HepG2 (cell line): ENCODE measurements around the gene MTMR6. TPM values are rescaled to one million over a fixed set of nuclear protein-coding genes. Genes with fewer than 3 reads are reported as not detected.

ENCODE experiments used
- ATAC-seq: fragments of 200-7000 bp; cut with Tn5 transposase; 3 replicates; pipeline ENCODE4 v1.9.1; 2020; ENCODE audit warnings: mild to moderate bottlenecking, moderate library complexity
- BruUV-seq: library from RNA; stranded (reverse); fragments of 400-500 nt; replicated peaks from 2 replicates; lab custom pipeline; 2021; lab: Mats Ljungman, UMichigan
- CTCF ChIA-PET: fragments of 300-600 bp; formaldehyde crosslinking; extraction: SDS; loops from one replicate; lab custom pipeline; 2021; ENCODE audit warnings: low total read pairs, inconsistent platforms, low intra/inter-chr PET ratio; lab: Yijun Ruan, JAX
- POLR2A ChIA-PET: fragments of 350-600 bp; sonication (Branson Sonifier 250); formaldehyde crosslinking; loops from one replicate; lab custom pipeline; 2020; ENCODE audit warnings: antibody characterized with exemption, inconsistent platforms; lab: Yijun Ruan, JAX
- DNase-seq: peaks from one replicate; pipeline ENCODE4 v3.0.0-alpha.2; 2015; ENCODE audit warnings: low spot score
- FAIRE-seq: peaks from 3 replicates; lab custom pipeline; 2011; peaks lifted over from hg19 to GRCh38; lab: Jason Lieb, UNC
- H2AFZ ChIP-seq: one replicate; pipeline ENCODE4 v1.6.1; 2011; ENCODE audit warnings: low read length, inconsistent platforms
- H3K27ac ChIP-seq: fragments of 300-600 bp; 3 replicates; pipeline ENCODE4 v1.8.0; 2011; ENCODE audit warnings: mixed run types, mild to moderate bottlenecking, mixed read lengths, low read length, inconsistent platforms; ENCODE audit not compliant: insufficient read depth; ENCODE audit errors: extremely low read length
- H3K27me3 ChIP-seq, 2 experiments: fragments of 200-600 bp in 1 of 2; 2 replicates in 1 of 2; 3 replicates in 1 of 2; pipeline versions ENCODE4 v1.6.0 to v1.8.0; 2011; ENCODE audit warnings: low read length in 2 of 2, mild to moderate bottlenecking in 2 of 2, moderate library complexity in 2 of 2, inconsistent platforms in 1 of 2; ENCODE audit not compliant: insufficient read depth in 2 of 2, control insufficient read depth in 1 of 2
- H3K36me3 ChIP-seq, 2 experiments: fragments of 200-600 bp in 1 of 2; replicated peaks in 1 of 2; 2 replicates in 1 of 2; 3 replicates in 1 of 2; pipeline versions ENCODE4 v1.5.1 to v1.8.0; 2011; ENCODE audit warnings: low read length in 2 of 2, inconsistent platforms in 1 of 2; ENCODE audit not compliant: insufficient read depth in 2 of 2, control insufficient read depth in 1 of 2
- H3K4me1 ChIP-seq: 2 replicates; pipeline ENCODE4 v1.5.1; 2012; ENCODE audit warnings: low read length, inconsistent platforms; ENCODE audit not compliant: insufficient read depth
- H3K4me2 ChIP-seq: 2 replicates; pipeline ENCODE4 v1.6.0; 2011; ENCODE audit warnings: low read depth, low read length, inconsistent platforms
- H3K4me3 ChIP-seq, 3 experiments: fragments of 200-600 bp in 1 of 3; sonication (generic), shearing (Covaris generic) in 1 of 3; replicated peaks in 1 of 3; 2 replicates each; pipeline ENCODE4 v1.5.1; 2011 to 2016; ENCODE audit warnings: low read length in 3 of 3, inconsistent platforms in 2 of 3, low read depth in 2 of 3, mild to moderate bottlenecking in 2 of 3, control low read depth in 1 of 3, mixed read lengths in 1 of 3; ENCODE audit not compliant: insufficient read depth in 1 of 3
- H3K79me2 ChIP-seq: one replicate; pipeline ENCODE4 v1.6.1; 2011; ENCODE audit warnings: low read length, inconsistent platforms; ENCODE audit not compliant: insufficient read depth
- H3K9ac ChIP-seq: 2 replicates; pipeline ENCODE4 v1.6.0; 2011; ENCODE audit warnings: mild to moderate bottlenecking, low read depth, low read length, inconsistent platforms; ENCODE audit not compliant: insufficient read depth
- H3K9me3 ChIP-seq: 2 replicates; pipeline ENCODE4 v1.5.1; 2012; ENCODE audit warnings: mild to moderate bottlenecking, low read length
- H4K20me1 ChIP-seq: 2 replicates; pipeline ENCODE4 v1.6.0; 2011; ENCODE audit warnings: inconsistent platforms, mild to moderate bottlenecking, low read length, moderate library complexity; ENCODE audit not compliant: insufficient read depth
- BCL6 ChIP-seq: IDR thresholded peaks from 2 replicates; pipeline ENCODE4 v1.6.1; 2016; ENCODE audit warnings: missing genetic modification reagents, missing compliant biosample characterization
- CHD4 ChIP-seq: fragments of 200-600 bp; sonication (generic); IDR thresholded peaks from 2 replicates; pipeline ENCODE4 v1.7.0; 2017; ENCODE audit warnings: mild to moderate bottlenecking, low read length, borderline replicate concordance
- FOXA3 ChIP-seq: IDR thresholded peaks from 2 replicates; pipeline ENCODE4 v1.6.1; 2016; ENCODE audit warnings: missing genetic modification reagents, missing compliant biosample characterization
- HMGA1 ChIP-seq: sonication (generic); formaldehyde crosslinking; conservative IDR thresholded peaks from 2 replicates; pipeline ENCODE4 v1.4.0; 2020; ENCODE audit warnings: missing genetic modification reagents
- NFRKB ChIP-seq: fragments of 450-650 bp; IDR thresholded peaks from 2 replicates; pipeline ENCODE4 v1.6.1; 2017
- PPARG ChIP-seq: conservative IDR thresholded peaks from 2 replicates; pipeline ENCODE4 v1.6.1; 2016; ENCODE audit warnings: missing biosample characterization, missing genetic modification reagents
- PREB ChIP-seq: sonication (generic); formaldehyde crosslinking; IDR thresholded peaks from 2 replicates; pipeline ENCODE4 v1.4.0; 2020; ENCODE audit warnings: missing genetic modification reagents
- STAG1 ChIP-seq: sonication (generic); formaldehyde crosslinking; IDR thresholded peaks from 2 replicates; pipeline ENCODE4 v1.4.0; 2020; ENCODE audit warnings: missing genetic modification reagents
- ZBTB38 ChIP-seq: sonication (generic); formaldehyde crosslinking; IDR thresholded peaks from 2 replicates; pipeline ENCODE4 v1.5.1; 2020; ENCODE audit warnings: mild to moderate bottlenecking, missing genetic modification reagents
- ZFP62 ChIP-seq: sonication (generic); formaldehyde crosslinking; IDR thresholded peaks from 2 replicates; pipeline ENCODE4 v1.4.0; 2020; ENCODE audit warnings: missing genetic modification reagents
- ZNF335 ChIP-seq: sonication (generic); formaldehyde crosslinking; IDR thresholded peaks from 2 replicates; pipeline ENCODE4 v1.4.0; 2020; ENCODE audit warnings: missing genetic modification reagents
- ZNF446 ChIP-seq: sonication (generic); formaldehyde crosslinking; IDR thresholded peaks from 2 replicates; pipeline ENCODE4 v1.5.0; 2020; ENCODE audit warnings: mild to moderate bottlenecking, missing genetic modification reagents
- ZNF646 ChIP-seq: sonication (generic); formaldehyde crosslinking; IDR thresholded peaks from 2 replicates; pipeline ENCODE4 v1.9.0; 2021; ENCODE audit warnings: mild to moderate bottlenecking, missing genetic modification reagents
- WGBS: methylation state at CpG from one replicate; pipeline ENCODE4 v1.1.6; 2017; ENCODE audit warnings: low lambda C conversion rate; 5-methylcytosine and 5-hydroxymethylcytosine counted together
- in situ Hi-C: cut with HindIII; loops from 2 replicates; pipeline ENCODE4 v1.10.0; 2017; ENCODE audit warnings: low pct_unique_long_range_greater_than_20kb; ENCODE audit not compliant: extremely low pct_ligation_motif_present
- intact Hi-C: fragments of 100-400 bp; cut with micrococcal nuclease; formaldehyde crosslinking; loops from one replicate; pipeline ENCODE4 v1.10.0; 2022; ENCODE audit not compliant: unreplicated experiment
- polyA plus RNA-seq, 8 experiments: library from polyadenylated mRNA; depleted of rRNA in 3 of 8; stranded (reverse) in 7 of 8; unstranded in 1 of 8; fragments of >200 nt; fragmentation: Illumina TruSeq in 4 of 8; extraction: Trizol in 4 of 8; gene quantifications; 2 replicates each; pipeline versions ENCODE4 v1.2.1 to v1.2.3, GENCODE V29; 2011 to 2016; ENCODE audit warnings: low read depth in 4 of 8, missing spikeins in 1 of 8, mixed read lengths in 1 of 8; ENCODE audit not compliant: insufficient read depth in 1 of 8
- total RNA-seq, 5 experiments: library from RNA; depleted of rRNA; stranded (reverse); fragments of >200 nt; fragmentation: Illumina TruSeq; extraction: Trizol; gene quantifications; 2 replicates each; pipeline ENCODE4 v1.2.3, GENCODE V29; 2016; ENCODE audit warnings: low read depth in 1 of 5
- TF ChIP-seq, protein P1 (sequence below): sonication (generic); formaldehyde crosslinking; IDR thresholded peaks from 2 replicates; pipeline ENCODE4 v1.4.0; 2020; ENCODE audit warnings: missing genetic modification reagents; ENCODE audit errors: not compliant biosample characterization
- TF ChIP-seq, protein P2 (sequence below): sonication (generic); formaldehyde crosslinking; IDR thresholded peaks from 2 replicates; pipeline ENCODE4 v1.8.1; 2023; ENCODE audit warnings: missing genetic modification reagents, inconsistent platforms, borderline replicate concordance

Gene MTMR6
- total and polyA plus RNA-seq, 2 of the 13 experiments (the other 11 are each of a cell fraction or from before 2014, with no cell fraction given), result 3.4 to 7.8 TPM

GRCh38 chr13:25203127-25203740 lies 84.1 kb downstream of the MTMR6 start (continued):
- TF ChIP-seq ZNF646 (no peak), HMGA1 (CRISPR knock-in tag) (no peak), FOXA3 (CRISPR knock-in tag) (no peak), STAG1 (CRISPR knock-in tag) (no peak)
- TF ChIP-seq, protein P1, sequence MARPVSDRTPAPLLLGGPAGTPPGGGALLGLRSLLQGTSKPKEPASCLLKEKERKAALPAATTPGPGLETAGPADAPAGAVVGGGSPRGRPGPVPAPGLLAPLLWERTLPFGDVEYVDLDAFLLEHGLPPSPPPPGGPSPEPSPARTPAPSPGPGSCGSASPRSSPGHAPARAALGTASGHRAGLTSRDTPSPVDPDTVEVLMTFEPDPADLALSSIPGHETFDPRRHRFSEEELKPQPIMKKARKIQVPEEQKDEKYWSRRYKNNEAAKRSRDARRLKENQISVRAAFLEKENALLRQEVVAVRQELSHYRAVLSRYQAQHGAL (CRISPR knock-in tag), result no peak

DNA sequence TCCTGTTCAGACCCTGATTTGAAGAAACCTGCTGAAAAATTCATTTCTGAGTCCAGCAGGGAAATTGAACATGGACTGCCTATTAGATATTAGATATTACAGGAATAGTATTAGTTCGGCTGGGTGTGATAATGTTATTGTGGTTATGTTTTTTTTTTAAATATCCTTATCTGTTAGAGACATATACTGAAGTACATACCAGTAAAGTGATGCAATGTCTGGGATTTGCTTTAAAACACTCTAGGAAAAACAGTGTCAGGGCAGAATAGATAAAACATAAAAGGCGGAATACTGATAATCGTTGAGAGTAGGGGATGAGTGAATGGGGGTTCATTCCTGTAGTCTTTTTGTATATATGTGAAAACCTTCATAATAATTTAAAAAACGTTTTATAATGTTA lies 86.5 kb downstream of the MTMR6 start:
- WGBS, result 57% methylated on average over 4 of the region's 4 CpGs
- Histone ChIP-seq H4K20me1 (no peaks in the 10 kb centered on the region), H3K79me2 (no peaks in the 10 kb centered on the region), H3K4me1 (no peaks in the 10 kb centered on the region), H3K27me3 (peaks cover 3 to 46% of the 10 kb centered on the region in 2 experiments; a peak in 3 of 5 replicates), H3K4me2 (no peak overlapping the region), H2AFZ (no peak overlapping the region), H3K36me3 (no peaks in the 10 kb centered on the region), H3K4me3 (no peak overlapping the region), H3K27ac (no peak overlapping the region), H3K9me3 (no peaks in the 10 kb centered on the region), H3K9ac (no peak overlapping the region)
- intact Hi-C loops, result no loop called here
- no TSS peak for BruUV-seq
- FAIRE-seq, result no peak
- DNase-seq, result no peak
- CTCF ChIA-PET, result no interaction called here
- no peak for ATAC-seq
- POLR2A ChIA-PET, result no interaction called here
- in situ Hi-C loops, result no loop called here
- TF ChIP-seq PREB (CRISPR knock-in tag) (no peak), ZFP62 (no peak), NFRKB (no peak), PPARG (no peak), ZNF446 (CRISPR knock-in tag) (no peak), ZBTB38 (CRISPR knock-in tag) (no peak), ZNF335 (CRISPR knock-in tag) (no peak), CHD4 (no peak), BCL6 (no peak)
- TF ChIP-seq, protein P2, sequence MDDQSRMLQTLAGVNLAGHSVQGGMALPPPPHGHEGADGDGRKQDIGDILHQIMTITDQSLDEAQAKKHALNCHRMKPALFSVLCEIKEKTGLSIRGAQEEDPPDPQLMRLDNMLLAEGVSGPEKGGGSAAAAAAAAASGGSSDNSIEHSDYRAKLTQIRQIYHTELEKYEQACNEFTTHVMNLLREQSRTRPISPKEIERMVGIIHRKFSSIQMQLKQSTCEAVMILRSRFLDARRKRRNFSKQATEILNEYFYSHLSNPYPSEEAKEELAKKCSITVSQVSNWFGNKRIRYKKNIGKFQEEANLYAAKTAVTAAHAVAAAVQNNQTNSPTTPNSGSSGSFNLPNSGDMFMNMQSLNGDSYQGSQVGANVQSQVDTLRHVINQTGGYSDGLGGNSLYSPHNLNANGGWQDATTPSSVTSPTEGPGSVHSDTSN (CRISPR knock-in tag), result no peak
